ENCODE measurements around the gene PAPOLA. TPM values are rescaled to one million over a fixed set of nuclear protein-coding genes. Genes with fewer than 3 reads are reported as not detected.

Gene PAPOLA
- total and polyA plus RNA-seq, 12 donors: 63.0 to 159 (median 110) TPM

GRCh38 chr14:96581902-96582301, 79.7 kb downstream of the PAPOLA start:
- WGBS, 2 donors: 86% methylated on average over 7 of the region's 7 CpGs
- TF ChIP-seq CTCF (IDR thresholded peaks at IDR 0.05): no peak

GRCh38 chr14:96582411-96582961, 80.3 kb downstream of the PAPOLA start:
- ATAC-seq (no peak), DNase-seq (no peak)
- H3K27ac ChIP-seq: no peak overlapping the region
- H3K9me3 ChIP-seq: no peaks in the 10 kb centered on the region
- no peak overlapping the region for H3K4me3 ChIP-seq
- H3K4me1 ChIP-seq: no peaks in the 10 kb centered on the region
- H3K36me3 ChIP-seq: no peaks in the 10 kb centered on the region
- intact Hi-C loops (cut with DNase I): loop anchor here in 5 of 10 donors (5.0 to 10.0 kb wide), 3 partner anchors 152 to 162 kb away; no protein-coding TSS in a partner anchor
- WGBS, 2 donors: 75 to 77% methylated on average over 12 of the region's 12 CpGs
- no peak for TF ChIP-seq CTCF (IDR thresholded peaks at IDR 0.05)
- H3K27me3 ChIP-seq: peaks cover 0 to 35% (median 23%) of the 10 kb centered on the region in 7 donors

More at GRCh38 chr14:96581902-96582301, 79.7 kb downstream of the PAPOLA start:
- Histone ChIP-seq H3K9me3 (no peaks in the 10 kb centered on the region), H3K27me3 (peaks cover 0 to 29% (median 17%) of the 10 kb centered on the region in 7 donors), H3K4me3 (no peak overlapping the region), H3K36me3 (no peaks in the 10 kb centered on the region), H3K27ac (no peak overlapping the region), H3K4me1 (no peaks in the 10 kb centered on the region)
- intact Hi-C loops (cut with DNase I): loop anchor here in 5 of 10 donors (5.0 to 10.0 kb wide), 3 partner anchors 153 to 163 kb away; no protein-coding TSS in a partner anchor
- ATAC-seq (no peak), DNase-seq (no peak)

GRCh38 chr14:96582995-96583394, 80.8 kb downstream of the PAPOLA start:
- 63 to 70% methylated on average over 4 of the region's 4 CpGs for WGBS, 2 donors

GRCh38 chr14:96583569-96584041, 81.4 kb downstream of the PAPOLA start:
- DNase-seq (no peak), ATAC-seq (no peak)
- WGBS, 2 donors: 80 to 89% methylated on average over 10 of the region's 10 CpGs
- TF ChIP-seq CTCF (IDR thresholded peaks at IDR 0.05): no peak
- Histone ChIP-seq H3K9me3 (no peaks in the 10 kb centered on the region), H3K4me1 (no peaks in the 10 kb centered on the region), H3K4me3 (no peak overlapping the region), H3K36me3 (no peaks in the 10 kb centered on the region), H3K27ac (no peak overlapping the region), H3K27me3 (peaks cover 0 to 45% (median 32%) of the 10 kb centered on the region in 7 donors)
- intact Hi-C loops (cut with DNase I): loop anchor here in 5 of 10 donors (5.0 to 10.0 kb wide), 3 partner anchors 151 to 161 kb away; no protein-coding TSS in a partner anchor

More at GRCh38 chr14:96582995-96583394, 80.8 kb downstream of the PAPOLA start:
- H3K4me3 ChIP-seq: no peak overlapping the region
- H3K36me3 ChIP-seq: no peaks in the 10 kb centered on the region
- peaks cover 0 to 39% (median 28%) of the 10 kb centered on the region in 7 donors for H3K27me3 ChIP-seq
- no peak for TF ChIP-seq CTCF (IDR thresholded peaks at IDR 0.05)
- no peak for DNase-seq
- ATAC-seq: no peak
- H3K27ac ChIP-seq: no peak overlapping the region
- H3K4me1 ChIP-seq: no peaks in the 10 kb centered on the region
- intact Hi-C loops (cut with DNase I): loop anchor here in 5 of 10 donors (5.0 to 10.0 kb wide), 3 partner anchors 152 to 162 kb away; no protein-coding TSS in a partner anchor
- no peaks in the 10 kb centered on the region for H3K9me3 ChIP-seq
